GM21526 (cell line): ENCODE data around the gene GGA1.

Experiments
- ATAC-seq: cut with Tn5 transposase; IDR thresholded peaks from one replicate; pipeline ENCODE4 v1.9.1; 2021; ENCODE audit warnings: moderate library complexity; ENCODE audit not compliant: unreplicated experiment, low FRiP score

GGA1 gene

GRCh38 chr22:37608477-37609239 lies at the start of gene GGA1:
GGA1 (plus strand) TSS chr22:37608834; CDS start chr22:37608861, 27 bp downstream.
- ATAC-seq, result peak; percentile 60

- ATAC-seq, result no peak
Measured at GRCh38 chr22:37559521-37559900, 49.1 kb upstream of the GGA1 start.

- no peak for ATAC-seq
Measured at GRCh38 chr22:37559901-37560607, 48.6 kb upstream of the GGA1 start, which contains the start of gene CDC42EP1. CDC42EP1 (plus strand) TSS chr22:37560480; CDS start chr22:37566350, 5,870 bp downstream.

- no peak for ATAC-seq
Measured at GRCh38 chr22:37560608-37561211, 47.9 kb upstream of the GGA1 start.

- ATAC-seq, result no peak
Measured at GRCh38 chr22:37561212-37562048, 47.2 kb upstream of the GGA1 start.

GRCh38 chr22:37562049-37562875 lies 46.4 kb upstream of the GGA1 start:
- no peak for ATAC-seq

GRCh38 chr22:37563153-37564081 lies 45.2 kb upstream of the GGA1 start:
- no peak for ATAC-seq

GRCh38 chr22:37564111-37564711 lies 44.4 kb upstream of the GGA1 start:
- no peak for ATAC-seq

GRCh38 chr22:37565830-37566229 lies 42.8 kb upstream of the GGA1 start:
- ATAC-seq, result no peak

GRCh38 chr22:37566329-37566837 lies 42.3 kb upstream of the GGA1 start:
- ATAC-seq, result no peak

GRCh38 chr22:37566903-37567798 lies 41.5 kb upstream of the GGA1 start:
- ATAC-seq, result no peak

- no peak for ATAC-seq
Measured at GRCh38 chr22:37568012-37568411, 40.6 kb upstream of the GGA1 start.

GRCh38 chr22:37568448-37569008 lies 40.1 kb upstream of the GGA1 start:
- ATAC-seq, result no peak

- ATAC-seq, result no peak
Measured at GRCh38 chr22:37569009-37569920, 39.4 kb upstream of the GGA1 start.

GRCh38 chr22:37569921-37570660 lies 38.5 kb upstream of the GGA1 start:
- ATAC-seq, result no peak
